ENCODE results near the gene STRA8. TPM values are rescaled to one million over a fixed set of nuclear protein-coding genes. Genes with fewer than 3 reads are reported as not detected.

Gene STRA8
- total RNA-seq, 4 donors from 2014 or later: not detected

- Histone ChIP-seq H3K4me1 (no peaks in the 10 kb centered on the region), H3K36me3 (no peaks in the 10 kb centered on the region), H3K27me3 (no peaks in the 10 kb centered on the region), H3K27ac (no peak overlapping the region), H3K4me3 (no peak overlapping the region), H3K9me3 (no peaks in the 10 kb centered on the region)
- intact Hi-C loops (cut with DNase I; ENCODE audit: low total_unique reads): no loop called here
- no peak for TF ChIP-seq CTCF (IDR thresholded peaks at IDR 0.05)
- TF ChIP-seq POLR2A (IDR thresholded peaks at IDR 0.05): no peak
- DNase-seq: no peak
Measured at GRCh38 chr7:135197906-135198655, 35.6 kb upstream of the STRA8 start.

GRCh38 chr7:135199439-135199838, 34.2 kb upstream of the STRA8 start:
- Histone ChIP-seq H3K9me3 (no peaks in the 10 kb centered on the region), H3K4me1 (no peaks in the 10 kb centered on the region), H3K27ac (no peak overlapping the region), H3K27me3 (no peaks in the 10 kb centered on the region), H3K4me3 (no peak overlapping the region), H3K36me3 (no peaks in the 10 kb centered on the region)
- intact Hi-C loops (cut with DNase I; ENCODE audit: low total_unique reads): no loop called here
- no peak for DNase-seq
- no peak for TF ChIP-seq POLR2A (IDR thresholded peaks at IDR 0.05)
- TF ChIP-seq CTCF (IDR thresholded peaks at IDR 0.05): no peak

GRCh38 chr7:135200821-135201331, 32.8 kb upstream of the STRA8 start:
- H3K4me3 ChIP-seq: no peak overlapping the region
- DNase-seq: no peak
- TF ChIP-seq POLR2A (IDR thresholded peaks at IDR 0.05) (no peak), CTCF (IDR thresholded peaks at IDR 0.05) (no peak)
- H3K36me3 ChIP-seq: no peaks in the 10 kb centered on the region
- no peaks in the 10 kb centered on the region for H3K27me3 ChIP-seq
- no peaks in the 10 kb centered on the region for H3K4me1 ChIP-seq
- intact Hi-C loops (cut with DNase I; ENCODE audit: low total_unique reads): no loop called here
- H3K9me3 ChIP-seq: no peaks in the 10 kb centered on the region
- H3K27ac ChIP-seq: no peak overlapping the region

- no peaks in the 10 kb centered on the region for H3K36me3 ChIP-seq
- H3K27ac ChIP-seq: no peak overlapping the region
Measured at GRCh38 chr7:135201350-135201749, 32.3 kb upstream of the STRA8 start.

More at GRCh38 chr7:135201350-135201749, 32.3 kb upstream of the STRA8 start:
- H3K4me3 ChIP-seq: no peak overlapping the region
- no peaks in the 10 kb centered on the region for H3K9me3 ChIP-seq
- H3K4me1 ChIP-seq: no peaks in the 10 kb centered on the region
- no peaks in the 10 kb centered on the region for H3K27me3 ChIP-seq
- no peak for DNase-seq
- TF ChIP-seq POLR2A (IDR thresholded peaks at IDR 0.05) (no peak), CTCF (IDR thresholded peaks at IDR 0.05) (no peak)
- intact Hi-C loops (cut with DNase I; ENCODE audit: low total_unique reads): no loop called here

Measured in uterus (tissue), 4 donors.